ENCODE measurements around the gene PRR29. TPM values are rescaled to one million over a fixed set of nuclear protein-coding genes. Genes with fewer than 3 reads are reported as not detected.

The PRR29 gene
- polyA plus RNA-seq, 1 of the 3 experiments (the other 2 are of a cell fraction) = 2.7 TPM

- no peaks in the 10 kb centered on the region for H3K79me2 ChIP-seq (ENCODE audit: insufficient read depth)
- no peaks in the 10 kb centered on the region for H3K36me3 ChIP-seq (replicated peaks in 1 of 2; ENCODE audit: control insufficient read depth in 1 of 2, insufficient read depth in 2 of 2, low read length in 1 of 2)
- peaks cover 22% of the 10 kb centered on the region; the same call in 1 of the 2 replicates for H3K27me3 ChIP-seq (ENCODE audit: insufficient read depth)
- H3K9me2 ChIP-seq = no peaks in the 10 kb centered on the region
- no peak for TF ChIP-seq GATA2 (CRISPR knock-in tag; IDR thresholded peaks at IDR 0.05)
- TF ChIP-seq RFX5 (IDR thresholded peaks at IDR 0.05; ENCODE audit: low read length) = no peak
- TF ChIP-seq IRF3 (IDR thresholded peaks at IDR 0.05; ENCODE audit: low read depth, low read length) = no peak
- no peak for TF ChIP-seq EP300 (IDR thresholded peaks at IDR 0.05; ENCODE audit: borderline replicate concordance in 1 of 2, low read depth in 1 of 2, low read length in 1 of 2)
- no peak for TF ChIP-seq CHD2 (IDR thresholded peaks at IDR 0.05; ENCODE audit: low read length, partially characterized antibody)
- TF ChIP-seq USF2 (IDR thresholded peaks at IDR 0.05; ENCODE audit: borderline replicate concordance, low read depth, low read length) = no peak
- no peak for TF ChIP-seq GABPA (IDR thresholded peaks at IDR 0.05; ENCODE audit: low read depth)
- no peak for TF ChIP-seq NFIC (IDR thresholded peaks at IDR 0.05; ENCODE audit: borderline replicate concordance)
- no peak for TF ChIP-seq EZH2phosphoT487 (IDR thresholded peaks at IDR 0.05; ENCODE audit: borderline replicate concordance, low read depth)
- TF ChIP-seq MXI1 (IDR thresholded peaks at IDR 0.05; ENCODE audit: low read depth, low read length) = no peak
- no peak for TF ChIP-seq MEF2A (IDR thresholded peaks at IDR 0.05; ENCODE audit: borderline replicate concordance, low read depth)
- no peak for TF ChIP-seq JUND (IDR thresholded peaks at IDR 0.05)
- TF ChIP-seq SIN3A (IDR thresholded peaks at IDR 0.05; ENCODE audit: borderline replicate concordance, low read depth, low read length) = no peak
- no peak for TF ChIP-seq POLR2AphosphoS5 (IDR thresholded peaks at IDR 0.05; ENCODE audit: low read depth, low read length)
- TF ChIP-seq CTCF (IDR thresholded peaks at IDR 0.05) = no peak
- TF ChIP-seq FOXM1 (IDR thresholded peaks at IDR 0.05; ENCODE audit: low read depth) = no peak
- H2AFZ ChIP-seq (ENCODE audit: low read depth) = no peak overlapping the region
- WGBS (ENCODE audit: low lambda C conversion rate) = 90% methylated on average over 25 of the region's 25 CpGs
- ChIA-PET CTCF (interaction anchor here (1.0 to 9.5 kb wide), 5 partner anchors 9 to 81 kb away, joined by 3 to 61 read pairs (median 6); partner anchors contain the start of gene GH1), POLR2A (no interaction called here)
- no peaks in the 10 kb centered on the region for H4K20me1 ChIP-seq (ENCODE audit: insufficient read depth)
- no peaks in the 10 kb centered on the region for H3F3A ChIP-seq (replicated peaks; ENCODE audit: insufficient read depth)
- H3K9ac ChIP-seq = no peak overlapping the region
- no peak overlapping the region for H3K4me3 ChIP-seq (ENCODE audit: low read depth in 2 of 2, low read length in 1 of 2)
- no peaks in the 10 kb centered on the region for H3K9me3 ChIP-seq
- peak; percentile 28 for DNase-seq
- H3K27ac ChIP-seq (ENCODE audit: low read depth in 2 of 2, low read length in 1 of 2) = no peak overlapping the region
- no peak overlapping the region for H3K4me2 ChIP-seq
- peaks cover 0 to 15% of the 10 kb centered on the region in 2 experiments; a peak in 2 of 4 replicates for H3K4me1 ChIP-seq (ENCODE audit: control insufficient read depth in 1 of 2, insufficient read depth in 2 of 2, low read depth in 1 of 2, low read length in 1 of 2)
Measured at GRCh38 chr17:63999680-64000531, 1.8 kb downstream of the PRR29 start.

Data from SK-N-SH (cell line).